Prostate gland (tissue), 2 donors: Measurements from ENCODE around the gene KCNK16. TPM values are rescaled to one million over a fixed set of nuclear protein-coding genes. Genes with fewer than 3 reads are reported as not detected.

Experiments used
- DNase-seq: peaks from one replicate; pipeline ENCODE4 v3.0.0-alpha.2; 2019; ENCODE audit warnings: low spot score
- H3K27ac ChIP-seq, 2 donors: fragments of 200-600 bp; sonication (generic); 2 replicates each; pipeline ENCODE4 v1.5.1; 2017 to 2019
- H3K27me3 ChIP-seq: fragments of 200-600 bp; sonication (generic); replicated peaks from 2 replicates; pipeline ENCODE4 v1.5.1; 2019; ENCODE audit not compliant: insufficient read depth
- H3K36me3 ChIP-seq, 2 donors: fragments of 200-600 bp; sonication (generic); 1 replicate in 1 of 2; 2 replicates in 1 of 2; pipeline versions ENCODE4 v1.5.1 to v1.8.1; 2017 to 2019
- H3K4me1 ChIP-seq: fragments of 200-600 bp; sonication (generic); replicated peaks from 2 replicates; pipeline ENCODE4 v1.5.1; 2019
- H3K4me3 ChIP-seq, 2 donors: fragments of 200-600 bp; sonication (generic); 2 replicates each; pipeline ENCODE4 v1.5.1; 2017 to 2019
- H3K9me3 ChIP-seq: fragments of 200-600 bp; sonication (generic); 2 replicates; pipeline ENCODE4 v1.5.1; 2017
- CTCF ChIP-seq, 4 experiments: fragments of 200-600 bp in 2 of 4; fragments of 450-650 bp in 2 of 4; sonication (generic) in 2 of 4; IDR thresholded peaks; 1 replicate in 3 of 4; 2 replicates in 1 of 4; pipeline ENCODE4 v1.5.1; 2016 to 2019; ENCODE audit warnings: antibody characterized with exemption in 4 of 4, mild to moderate bottlenecking in 2 of 4, moderate library complexity in 2 of 4
- POLR2A ChIP-seq: fragments of 450-650 bp; IDR thresholded peaks from one replicate; pipeline ENCODE4 v1.6.1; 2016; ENCODE audit warnings: antibody characterized with exemption, mild to moderate bottlenecking
- POLR2AphosphoS5 ChIP-seq: sonication (generic); formaldehyde crosslinking; IDR thresholded peaks from one replicate; pipeline ENCODE4 v1.6.1; 2017; ENCODE audit warnings: antibody characterized with exemption
- WGBS: methylation state at CpG from one replicate; pipeline ENCODE4 v1.1.5; 2018; 5-methylcytosine and 5-hydroxymethylcytosine counted together
- intact Hi-C: fragments of 100-400 bp; cut with DNase I; formaldehyde crosslinking; loops from one replicate; pipeline ENCODE4 v1.14.2; 2022
- total RNA-seq, 2 donors: library from RNA; depleted of rRNA; stranded (reverse); fragments of >200 nt; gene quantifications; one replicate each; pipeline ENCODE4 v1.1.0, GENCODE V29; 2016

The KCNK16 gene
- total RNA-seq, 2 donors from 2014 or later = not detected

GRCh38 chr6:39360378-39360777, 37.9 kb upstream of the KCNK16 start:
- Histone ChIP-seq H3K27ac (no peak overlapping the region), H3K4me1 (no peaks in the 10 kb centered on the region), H3K27me3 (no peaks in the 10 kb centered on the region), H3K9me3 (no peaks in the 10 kb centered on the region), H3K36me3 (no peaks in the 10 kb centered on the region), H3K4me3 (no peak overlapping the region)
- intact Hi-C loops = no loop called here
- no peak for DNase-seq
- TF ChIP-seq POLR2AphosphoS5 (no peak), CTCF (IDR thresholded peaks at IDR 0.05) (no peak), POLR2A (no peak)
- WGBS = 92% methylated on average over 9 of the region's 9 CpGs

GRCh38 chr6:39357998-39358686, 35.6 kb upstream of the KCNK16 start:
- Histone ChIP-seq H3K36me3 (no peaks in the 10 kb centered on the region), H3K4me3 (no peak overlapping the region), H3K4me1 (no peaks in the 10 kb centered on the region), H3K9me3 (no peaks in the 10 kb centered on the region), H3K27ac (no peak overlapping the region), H3K27me3 (no peaks in the 10 kb centered on the region)
- TF ChIP-seq POLR2A (no peak), CTCF (IDR thresholded peaks at IDR 0.05) (no peak), POLR2AphosphoS5 (no peak)
- no peak for DNase-seq
- WGBS = 76% methylated on average over 7 of the region's 7 CpGs
- intact Hi-C loops = no loop called here

GRCh38 chr6:39353698-39354315, 31.3 kb upstream of the KCNK16 start:
- 93% methylated on average over 7 of the region's 7 CpGs for WGBS
- Histone ChIP-seq H3K4me1 (no peaks in the 10 kb centered on the region), H3K27me3 (no peaks in the 10 kb centered on the region), H3K36me3 (no peaks in the 10 kb centered on the region), H3K9me3 (no peaks in the 10 kb centered on the region), H3K4me3 (no peak overlapping the region), H3K27ac (no peak overlapping the region)
- TF ChIP-seq POLR2A = no peak
- TF ChIP-seq POLR2AphosphoS5 = no peak
- TF ChIP-seq CTCF (IDR thresholded peaks at IDR 0.05) = no peak
- intact Hi-C loops = no loop called here
- DNase-seq = no peak

GRCh38 chr6:39350723-39351505, 28.4 kb upstream of the KCNK16 start:
- H3K36me3 ChIP-seq = no peaks in the 10 kb centered on the region
- no peaks in the 10 kb centered on the region for H3K4me1 ChIP-seq
- H3K27me3 ChIP-seq = no peaks in the 10 kb centered on the region
- no peak overlapping the region for H3K4me3 ChIP-seq
- no peak overlapping the region for H3K27ac ChIP-seq
- no peak for DNase-seq
- 88% methylated on average over 13 of the region's 13 CpGs for WGBS
- intact Hi-C loops = no loop called here
- no peak for TF ChIP-seq POLR2A
- no peaks in the 10 kb centered on the region for H3K9me3 ChIP-seq

GRCh38 chr6:39348740-39349139, 26.2 kb upstream of the KCNK16 start:
- intact Hi-C loops = no loop called here
- WGBS = 94% methylated on average over 15 of the region's 15 CpGs
- no peaks in the 10 kb centered on the region for H3K9me3 ChIP-seq

More at GRCh38 chr6:39348740-39349139, 26.2 kb upstream of the KCNK16 start:
- Histone ChIP-seq H3K27me3 (no peaks in the 10 kb centered on the region), H3K27ac (no peak overlapping the region), H3K36me3 (no peaks in the 10 kb centered on the region), H3K4me1 (no peaks in the 10 kb centered on the region), H3K4me3 (no peak overlapping the region)
- DNase-seq = no peak
- TF ChIP-seq POLR2A = no peak
- no peak for TF ChIP-seq CTCF (IDR thresholded peaks at IDR 0.05)
- no peak for TF ChIP-seq POLR2AphosphoS5
